ENCODE measurements around the gene COL6A6. TPM values are rescaled to one million over a fixed set of nuclear protein-coding genes. Genes with fewer than 3 reads are reported as not detected.

Gene COL6A6
- polyA plus RNA-seq, 1 donor (not counting 4 experiments of a cell fraction or from before 2014, with no cell fraction given) = not detected

DNA sequence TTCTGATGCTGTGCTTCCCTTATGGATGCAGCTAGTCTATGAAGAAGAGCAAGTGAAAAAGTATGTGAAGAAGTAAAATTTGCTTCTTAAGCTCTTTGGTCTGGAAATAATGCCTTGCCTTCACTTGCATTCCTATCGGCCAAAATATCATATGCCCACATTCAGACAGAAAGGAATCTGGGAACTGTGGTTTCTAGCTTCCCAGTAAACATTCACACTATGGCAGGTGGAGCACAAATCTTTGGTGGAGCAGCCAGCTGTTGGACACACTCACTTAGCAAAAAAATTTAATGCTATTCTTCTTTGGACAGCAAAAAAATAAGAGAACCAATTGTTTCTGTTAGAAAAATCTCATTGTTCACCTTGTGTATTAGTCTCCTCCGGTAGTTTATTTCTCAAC lies 12.3 kb upstream of the COL6A6 start:
- dilution Hi-C loops (cut with MboI; ENCODE audit: extremely low pct_ligation_motif_present, low sequenced_read_pairs) = no loop called here
- Histone ChIP-seq H2AFZ (ENCODE audit: control insufficient read depth, low read length) (no peak overlapping the region), H3K27ac (ENCODE audit: control insufficient read depth, insufficient read depth, low read length) (no peak overlapping the region), H4K20me1 (ENCODE audit: control insufficient read depth, extremely low read depth, insufficient read depth, low read length) (no peaks in the 10 kb centered on the region), H3K9ac (ENCODE audit: control insufficient read depth, extremely low read depth, insufficient read depth, low read length) (no peak overlapping the region), H3K9me1 (ENCODE audit: control insufficient read depth, extremely low read depth, insufficient read depth, low read length) (no peaks in the 10 kb centered on the region), H3K9me3 (ENCODE audit: control insufficient read depth, low read depth, low read length) (no peaks in the 10 kb centered on the region), H3K36me3 (ENCODE audit: control insufficient read depth in 2 of 2, extremely low read depth in 1 of 2, insufficient read depth in 2 of 2, low read length in 2 of 2) (no peaks in the 10 kb centered on the region), H3K4me1 (ENCODE audit: control insufficient read depth, extremely low read depth, insufficient read depth, low read length) (no peaks in the 10 kb centered on the region), H3K4me3 (ENCODE audit: control insufficient read depth in 2 of 3, extremely low read depth in 1 of 3, insufficient read depth in 2 of 3, low read depth in 1 of 3, low read length in 3 of 3) (no peak overlapping the region), H3K4me2 (ENCODE audit: control insufficient read depth, extremely low read depth, insufficient read depth, low read depth, low read length) (no peak overlapping the region), H3K27me3 (ENCODE audit: control insufficient read depth, extremely low read depth, insufficient read depth, low read length) (no peaks in the 10 kb centered on the region), H3K79me2 (ENCODE audit: control insufficient read depth, insufficient read depth, low read length) (no peaks in the 10 kb centered on the region)
- DNase-seq (ENCODE audit: low read depth, low spot score) (no peak), FAIRE-seq (no peak)
- no peak for TF ChIP-seq EZH2 (IDR thresholded peaks at IDR 0.05; ENCODE audit: low read length)
- TF ChIP-seq, protein P1, sequence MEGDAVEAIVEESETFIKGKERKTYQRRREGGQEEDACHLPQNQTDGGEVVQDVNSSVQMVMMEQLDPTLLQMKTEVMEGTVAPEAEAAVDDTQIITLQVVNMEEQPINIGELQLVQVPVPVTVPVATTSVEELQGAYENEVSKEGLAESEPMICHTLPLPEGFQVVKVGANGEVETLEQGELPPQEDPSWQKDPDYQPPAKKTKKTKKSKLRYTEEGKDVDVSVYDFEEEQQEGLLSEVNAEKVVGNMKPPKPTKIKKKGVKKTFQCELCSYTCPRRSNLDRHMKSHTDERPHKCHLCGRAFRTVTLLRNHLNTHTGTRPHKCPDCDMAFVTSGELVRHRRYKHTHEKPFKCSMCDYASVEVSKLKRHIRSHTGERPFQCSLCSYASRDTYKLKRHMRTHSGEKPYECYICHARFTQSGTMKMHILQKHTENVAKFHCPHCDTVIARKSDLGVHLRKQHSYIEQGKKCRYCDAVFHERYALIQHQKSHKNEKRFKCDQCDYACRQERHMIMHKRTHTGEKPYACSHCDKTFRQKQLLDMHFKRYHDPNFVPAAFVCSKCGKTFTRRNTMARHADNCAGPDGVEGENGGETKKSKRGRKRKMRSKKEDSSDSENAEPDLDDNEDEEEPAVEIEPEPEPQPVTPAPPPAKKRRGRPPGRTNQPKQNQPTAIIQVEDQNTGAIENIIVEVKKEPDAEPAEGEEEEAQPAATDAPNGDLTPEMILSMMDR (optimal IDR thresholded peaks at IDR 0.05 in 1 of 3, IDR thresholded peaks at IDR 0.05 in 1 of 3, conservative IDR thresholded peaks at IDR 0.05 in 1 of 3; ENCODE audit: extremely low read depth in 1 of 3, insufficient read depth in 2 of 3, low read length in 3 of 3) = no peak

DNA sequence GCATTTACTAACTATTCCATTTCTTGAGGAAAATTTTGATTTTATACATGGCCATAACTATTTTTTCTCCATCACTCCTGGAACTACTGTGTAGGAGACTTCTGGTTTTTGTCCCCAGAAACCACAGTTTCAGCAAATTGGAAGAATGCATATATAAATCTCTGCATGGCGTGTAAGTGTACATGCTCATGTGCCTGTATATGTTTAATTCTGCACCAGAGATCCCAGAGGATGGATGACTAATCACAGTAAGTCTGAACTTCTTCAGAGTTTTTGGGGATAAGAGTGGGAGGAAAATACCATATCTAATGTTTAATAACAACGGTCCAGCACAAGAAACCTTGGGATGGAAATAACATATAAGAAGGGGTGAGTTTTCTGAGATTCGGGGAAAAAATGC lies 10.9 kb upstream of the COL6A6 start:
- dilution Hi-C loops (cut with MboI; ENCODE audit: extremely low pct_ligation_motif_present, low sequenced_read_pairs) = no loop called here
- Histone ChIP-seq H3K27me3 (ENCODE audit: control insufficient read depth, extremely low read depth, insufficient read depth, low read length) (no peaks in the 10 kb centered on the region), H3K79me2 (ENCODE audit: control insufficient read depth, insufficient read depth, low read length) (no peaks in the 10 kb centered on the region), H3K4me3 (ENCODE audit: control insufficient read depth in 2 of 3, extremely low read depth in 1 of 3, insufficient read depth in 2 of 3, low read depth in 1 of 3, low read length in 3 of 3) (no peak overlapping the region), H3K4me2 (ENCODE audit: control insufficient read depth, extremely low read depth, insufficient read depth, low read depth, low read length) (no peak overlapping the region), H3K9me3 (ENCODE audit: control insufficient read depth, low read depth, low read length) (no peaks in the 10 kb centered on the region), H3K9ac (ENCODE audit: control insufficient read depth, extremely low read depth, insufficient read depth, low read length) (no peak overlapping the region), H3K9me1 (ENCODE audit: control insufficient read depth, extremely low read depth, insufficient read depth, low read length) (no peaks in the 10 kb centered on the region), H3K4me1 (ENCODE audit: control insufficient read depth, extremely low read depth, insufficient read depth, low read length) (no peaks in the 10 kb centered on the region), H3K27ac (ENCODE audit: control insufficient read depth, insufficient read depth, low read length) (no peak overlapping the region), H2AFZ (ENCODE audit: control insufficient read depth, low read length) (no peak overlapping the region), H3K36me3 (ENCODE audit: control insufficient read depth in 2 of 2, extremely low read depth in 1 of 2, insufficient read depth in 2 of 2, low read length in 2 of 2) (no peaks in the 10 kb centered on the region), H4K20me1 (ENCODE audit: control insufficient read depth, extremely low read depth, insufficient read depth, low read length) (no peaks in the 10 kb centered on the region)
- DNase-seq (ENCODE audit: low read depth, low spot score) (no peak), FAIRE-seq (no peak)
- TF ChIP-seq, protein P1 (optimal IDR thresholded peaks at IDR 0.05 in 1 of 3, IDR thresholded peaks at IDR 0.05 in 1 of 3, conservative IDR thresholded peaks at IDR 0.05 in 1 of 3; ENCODE audit: extremely low read depth in 1 of 3, insufficient read depth in 2 of 3, low read length in 3 of 3) = no peak
- TF ChIP-seq EZH2 (IDR thresholded peaks at IDR 0.05; ENCODE audit: low read length) = no peak
